ENCODE data around the gene TNNT3. TPM values are rescaled to one million over a fixed set of nuclear protein-coding genes. Genes with fewer than 3 reads are reported as not detected.
"Not testable (repeated sequence)": the region's sequence is repeated elsewhere in the genome, so short reads cannot be mapped to it uniquely, and the experiment has no call there.

TNNT3 gene
- total RNA-seq, 1 experiment from 2014 or later: 0.71 TPM

- H3K27me3 ChIP-seq (ENCODE audit: insufficient read depth, low read length); BruUV-seq (replicated peaks); intact Hi-C loops (cut with micrococcal nuclease); H3K9me3 ChIP-seq (ENCODE audit: control insufficient read depth in 1 of 2, insufficient read depth in 1 of 2, low read depth in 1 of 2, low read length in 2 of 2); H3K4me2 ChIP-seq (ENCODE audit: low read length); DNase-seq (ENCODE audit: low read depth, low spot score); H3K79me2 ChIP-seq (ENCODE audit: insufficient read depth, low read length); H3K27ac ChIP-seq (ENCODE audit: low read depth, low read length); POLR2A ChIA-PET; H3K4me1 ChIP-seq (ENCODE audit: control insufficient read depth in 1 of 2, insufficient read depth in 2 of 2, low read length in 2 of 2); CTCF ChIA-PET; H3K9me2 ChIP-seq (ENCODE audit: insufficient read depth); ATAC-seq; H3K36me3 ChIP-seq (ENCODE audit: control insufficient read depth in 1 of 2, insufficient read depth in 2 of 2, low read length in 2 of 2); H3K9ac ChIP-seq (ENCODE audit: low read length); H3K4me3 ChIP-seq (replicated peaks in 1 of 2; ENCODE audit: low read depth in 1 of 2, low read length in 2 of 2); H4K20me1 ChIP-seq (ENCODE audit: insufficient read depth); H2AFZ ChIP-seq (ENCODE audit: low read depth, low read length, poor library complexity, severe bottlenecking); RAD21 ChIA-PET (ENCODE audit: low non-redundant PET in 1 of 2, low total read pairs in 2 of 2, uncharacterized antibody in 2 of 2, unreplicated experiment in 2 of 2): not testable (repeated sequence)
Observed at GRCh38 chr11:1873813-1874150, 45.7 kb upstream of the TNNT3 start.

- not testable (repeated sequence) for ATAC-seq; H3K9ac ChIP-seq (ENCODE audit: low read length)
- CTCF ChIA-PET: interaction anchor here (0.8 to 2.4 kb wide), 3 partner anchors 34 to 277 kb away, joined by 3 to 19 read pairs (median 16); no protein-coding TSS in a partner anchor
Observed at GRCh38 chr11:1874441-1875092, 44.9 kb upstream of the TNNT3 start.

More at GRCh38 chr11:1874441-1875092, 44.9 kb upstream of the TNNT3 start:
- H3K4me3 ChIP-seq (replicated peaks in 1 of 2; ENCODE audit: low read depth in 1 of 2, low read length in 2 of 2); H3K4me2 ChIP-seq (ENCODE audit: low read length); H3K27me3 ChIP-seq (ENCODE audit: insufficient read depth, low read length); H3K9me2 ChIP-seq (ENCODE audit: insufficient read depth); intact Hi-C loops (cut with micrococcal nuclease); DNase-seq (ENCODE audit: low read depth, low spot score); H3K79me2 ChIP-seq (ENCODE audit: insufficient read depth, low read length); H3K4me1 ChIP-seq (ENCODE audit: control insufficient read depth in 1 of 2, insufficient read depth in 2 of 2, low read length in 2 of 2); H3K9me3 ChIP-seq (ENCODE audit: control insufficient read depth in 1 of 2, insufficient read depth in 1 of 2, low read depth in 1 of 2, low read length in 2 of 2); POLR2A ChIA-PET; BruUV-seq (replicated peaks); H2AFZ ChIP-seq (ENCODE audit: low read depth, low read length, poor library complexity, severe bottlenecking); H3K36me3 ChIP-seq (ENCODE audit: control insufficient read depth in 1 of 2, insufficient read depth in 2 of 2, low read length in 2 of 2); RAD21 ChIA-PET (ENCODE audit: low non-redundant PET in 1 of 2, low total read pairs in 2 of 2, uncharacterized antibody in 2 of 2, unreplicated experiment in 2 of 2); H3K27ac ChIP-seq (ENCODE audit: low read depth, low read length); H4K20me1 ChIP-seq (ENCODE audit: insufficient read depth): not testable (repeated sequence)
